Mesothelial cell of epicardium (in vitro differentiated cells): ENCODE data around the gene GAL3ST1. TPM values are rescaled to one million over a fixed set of nuclear protein-coding genes. Genes with fewer than 3 reads are reported as not detected.

Source experiments
- DNase-seq, 2 experiments: peaks; one replicate each; pipeline ENCODE4 v3.0.0; 2021; ENCODE audit warnings: low spot score in 2 of 2; ENCODE audit not compliant: unreplicated experiment in 2 of 2
- H3K27ac Mint-ChIP-seq: 2 replicates; pipeline ENCODE4 v1.8.0; 2021; ENCODE audit warnings: mixed read lengths
- H3K27me3 Mint-ChIP-seq: 2 replicates; pipeline ENCODE4 v1.8.0; 2021; ENCODE audit warnings: low read depth, mixed read lengths
- H3K36me3 Mint-ChIP-seq: 2 replicates; pipeline ENCODE4 v1.8.0; 2021; ENCODE audit warnings: mixed read lengths
- H3K4me1 Mint-ChIP-seq: 2 replicates; pipeline ENCODE4 v1.8.0; 2021; ENCODE audit warnings: mixed read lengths
- H3K4me3 Mint-ChIP-seq: 2 replicates; pipeline ENCODE4 v1.8.0; 2021; ENCODE audit warnings: mild to moderate bottlenecking, moderate library complexity, mixed read lengths
- H3K9me3 Mint-ChIP-seq: 2 replicates; pipeline ENCODE4 v1.8.0; 2021; ENCODE audit warnings: mixed read lengths
- CTCF ChIP-seq: fragments of 200-600 bp; sonication (generic); IDR thresholded peaks from one replicate; pipeline ENCODE4 v1.5.0; 2021; ENCODE audit warnings: antibody characterized with exemption; ENCODE audit not compliant: unreplicated experiment
- total RNA-seq: library from RNA; stranded (reverse); gene quantifications from 3 replicates; pipeline ENCODE4 v1.2.1, GENCODE V29; 2021

GAL3ST1 gene
- total RNA-seq, 1 donor from 2014 or later: 0.36 TPM

- H3K4me1 Mint-ChIP-seq: peaks cover 30% of the 10 kb centered on the region
- H3K27ac Mint-ChIP-seq: no peak overlapping the region
- TF ChIP-seq CTCF: no peak
- peaks cover 5% of the 10 kb centered on the region for H3K36me3 Mint-ChIP-seq
- no peaks in the 10 kb centered on the region for H3K27me3 Mint-ChIP-seq
- DNase-seq: no peak
- H3K9me3 Mint-ChIP-seq: no peaks in the 10 kb centered on the region
- peak overlapping the region; percentile 85 for H3K4me3 Mint-ChIP-seq
Observed at GRCh38 chr22:30607939-30608338, 33.5 kb upstream of the GAL3ST1 start.

- Mint-ChIP-seq H3K36me3 (peaks cover 5% of the 10 kb centered on the region), H3K27me3 (no peaks in the 10 kb centered on the region), H3K27ac (peak overlapping the region; percentile 89), H3K4me1 (peaks cover 30% of the 10 kb centered on the region), H3K9me3 (no peaks in the 10 kb centered on the region), H3K4me3 (peak overlapping the region; percentile 85)
- no peak for DNase-seq
- TF ChIP-seq CTCF: no peak
Observed at GRCh38 chr22:30607300-30607930, 33.0 kb upstream of the GAL3ST1 start.

GRCh38 chr22:30606455-30607299 lies 32.2 kb upstream of the GAL3ST1 start, which contains the start of gene TCN2:
Gene TCN2, plus strand, starts transcription at chr22:30607174. Its CDS starts 158 bp downstream, at chr22:30607332.
- Mint-ChIP-seq H3K27me3 (no peaks in the 10 kb centered on the region), H3K4me1 (peaks cover 30% of the 10 kb centered on the region), H3K36me3 (peaks cover 5% of the 10 kb centered on the region), H3K4me3 (peak within 1 kb of the TSS; percentile 85), H3K27ac (peak within 1 kb of the TSS; percentile 89), H3K9me3 (no peaks in the 10 kb centered on the region)
- no peak for TF ChIP-seq CTCF
- peak; percentile 46 to 66 for DNase-seq

DNA sequence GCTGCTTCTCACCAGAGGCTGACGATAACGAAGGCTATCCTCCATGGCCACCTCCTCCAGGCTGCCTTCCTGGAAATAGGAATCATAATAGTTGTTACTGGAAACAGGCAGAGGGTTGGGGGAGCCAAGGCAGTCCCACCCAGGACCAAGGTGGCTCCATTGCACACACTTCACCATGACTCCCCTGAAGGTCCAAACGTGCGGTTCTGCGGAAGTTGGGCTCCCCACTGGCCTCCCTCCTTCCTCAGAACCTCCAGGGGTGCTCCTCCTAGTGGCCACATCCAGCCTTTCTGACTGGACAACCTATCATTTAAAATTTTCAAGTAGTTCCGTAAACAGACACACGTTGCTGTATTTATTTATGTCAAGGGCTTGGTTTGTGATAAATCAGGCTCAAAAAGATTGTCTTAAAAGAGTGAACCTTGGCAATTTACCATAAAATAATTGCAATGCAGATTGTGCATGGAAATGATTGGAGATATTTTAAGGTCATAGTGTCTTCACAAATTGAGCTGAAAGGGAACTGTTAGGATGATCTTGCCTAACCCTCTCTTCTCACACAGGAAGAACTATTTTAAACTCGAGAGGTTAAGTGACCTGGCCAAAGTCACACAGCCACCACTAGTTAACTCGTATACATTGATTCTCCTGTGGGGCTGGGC lies 31.1 kb upstream of the GAL3ST1 start:
- H3K9me3 Mint-ChIP-seq: no peaks in the 10 kb centered on the region
- peak overlapping the region; percentile 85 for H3K4me3 Mint-ChIP-seq
- no peaks in the 10 kb centered on the region for H3K36me3 Mint-ChIP-seq
- no peaks in the 10 kb centered on the region for H3K27me3 Mint-ChIP-seq
- peaks cover 30% of the 10 kb centered on the region for H3K4me1 Mint-ChIP-seq
- H3K27ac Mint-ChIP-seq: no peak overlapping the region
- DNase-seq: no peak
- TF ChIP-seq CTCF: peak; percentile 61

- Mint-ChIP-seq H3K4me1 (peaks cover 30% of the 10 kb centered on the region), H3K4me3 (no peak overlapping the region), H3K27me3 (no peaks in the 10 kb centered on the region), H3K9me3 (no peaks in the 10 kb centered on the region), H3K27ac (no peak overlapping the region), H3K36me3 (no peaks in the 10 kb centered on the region)
- TF ChIP-seq CTCF: no peak
- no peak for DNase-seq
Observed at GRCh38 chr22:30604723-30605122, 30.3 kb upstream of the GAL3ST1 start.
